Peyer's patch (tissue), 4 donors: ENCODE measurements around the gene TRAP1. TPM values are rescaled to one million over a fixed set of nuclear protein-coding genes. Genes with fewer than 3 reads are reported as not detected.

Experiments used
- DNase-seq, 3 donors: peaks; one replicate each; pipeline ENCODE4 v3.0.0-alpha.2; 2017 to 2019
- H3K27ac ChIP-seq, 4 donors: fragments of 200-600 bp; sonication (generic); one replicate each; pipeline ENCODE4 v1.5.1; 2016 to 2019
- H3K27me3 ChIP-seq, 2 donors: fragments of 200-600 bp; sonication (generic); one replicate each; pipeline ENCODE4 v1.5.1; 2019
- H3K36me3 ChIP-seq, 3 donors: fragments of 200-600 bp; sonication (generic); one replicate each; pipeline ENCODE4 v1.5.1; 2016 to 2019
- H3K4me1 ChIP-seq, 4 donors: fragments of 200-600 bp; sonication (generic); one replicate each; pipeline ENCODE4 v1.5.1; 2016 to 2019
- H3K4me3 ChIP-seq, 4 donors: fragments of 200-600 bp; sonication (generic); 1 replicate in 3 of 4; 2 replicates in 1 of 4; pipeline ENCODE4 v1.5.1; 2016 to 2019; ENCODE audit warnings: mild to moderate bottlenecking in 1 of 4
- H3K9me3 ChIP-seq, 4 donors: fragments of 200-600 bp; sonication (generic); one replicate each; pipeline ENCODE4 v1.5.1; 2016 to 2019; ENCODE audit warnings: mild to moderate bottlenecking in 1 of 4
- POLR2A ChIP-seq, 2 donors: fragments of 450-650 bp; IDR thresholded peaks; one replicate each; pipeline ENCODE4 v1.5.1; 2017; ENCODE audit warnings: antibody characterized with exemption in 2 of 2, mild to moderate bottlenecking in 2 of 2, moderate library complexity in 2 of 2
- total RNA-seq, 4 donors: library from RNA; depleted of rRNA; stranded (reverse); fragments of >200 nt; gene quantifications; one replicate each; pipeline ENCODE4 v1.1.0, GENCODE V29; 2016
- TF ChIP-seq, protein P1 (sequence below), 6 experiments: fragments of 450-650 bp in 4 of 6; fragments of 200-600 bp in 2 of 6; sonication (generic) in 1 of 6; IDR thresholded peaks; one replicate each; pipeline ENCODE4 v1.5.1; 2017 to 2019; ENCODE audit warnings: antibody characterized with exemption in 6 of 6, mild to moderate bottlenecking in 3 of 6, moderate library complexity in 1 of 6

Gene TRAP1
- total RNA-seq, 4 donors from 2014 or later: 18.9 to 151 (median 52.8) TPM

DNA sequence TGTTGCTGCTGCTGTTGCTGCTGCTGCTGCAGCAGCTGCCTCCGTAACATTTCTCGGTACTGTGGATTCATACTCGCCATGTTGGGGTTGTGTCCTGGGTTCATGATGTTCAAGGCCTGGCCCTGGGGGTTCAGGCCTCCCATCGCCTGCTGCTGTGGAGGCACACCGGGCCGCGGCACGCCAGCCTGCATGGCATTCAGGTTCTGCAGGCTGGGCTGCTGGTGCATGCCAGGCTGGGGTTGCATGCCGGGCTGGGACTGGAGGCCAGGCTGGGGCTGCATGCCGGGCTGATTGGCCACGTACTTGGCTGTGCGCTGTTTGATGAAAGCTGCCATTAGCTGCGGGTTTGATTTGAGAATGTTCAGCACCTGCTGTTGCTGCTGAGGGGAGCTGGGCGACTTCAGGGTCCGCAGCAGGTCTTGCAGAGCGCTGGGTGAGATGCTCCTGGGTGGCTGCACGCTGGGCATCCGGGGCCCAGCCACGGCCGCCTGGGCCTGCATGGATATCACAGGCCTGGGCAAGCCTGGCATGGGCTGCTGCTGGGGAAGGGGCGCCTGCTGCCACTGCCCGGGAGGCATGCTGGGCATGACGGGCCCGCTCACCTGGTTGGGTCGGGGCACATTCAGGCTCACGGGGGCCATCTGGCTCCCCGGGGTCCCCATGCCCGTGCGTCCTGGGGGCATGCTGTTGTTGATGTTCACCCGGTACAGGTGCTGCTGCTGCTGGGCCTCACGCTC lies 11.3 kb upstream of the TRAP1 start:
- Histone ChIP-seq H3K4me3 (no peak overlapping the region), H3K27ac (no peak overlapping the region), H3K27me3 (no peaks in the 10 kb centered on the region), H3K9me3 (no peaks in the 10 kb centered on the region), H3K36me3 (peaks cover 0 to 73% (median 0%) of the 10 kb centered on the region in 3 donors), H3K4me1 (no peaks in the 10 kb centered on the region)
- no peak for TF ChIP-seq POLR2A (IDR thresholded peaks at IDR 0.05)
- TF ChIP-seq, protein P1, sequence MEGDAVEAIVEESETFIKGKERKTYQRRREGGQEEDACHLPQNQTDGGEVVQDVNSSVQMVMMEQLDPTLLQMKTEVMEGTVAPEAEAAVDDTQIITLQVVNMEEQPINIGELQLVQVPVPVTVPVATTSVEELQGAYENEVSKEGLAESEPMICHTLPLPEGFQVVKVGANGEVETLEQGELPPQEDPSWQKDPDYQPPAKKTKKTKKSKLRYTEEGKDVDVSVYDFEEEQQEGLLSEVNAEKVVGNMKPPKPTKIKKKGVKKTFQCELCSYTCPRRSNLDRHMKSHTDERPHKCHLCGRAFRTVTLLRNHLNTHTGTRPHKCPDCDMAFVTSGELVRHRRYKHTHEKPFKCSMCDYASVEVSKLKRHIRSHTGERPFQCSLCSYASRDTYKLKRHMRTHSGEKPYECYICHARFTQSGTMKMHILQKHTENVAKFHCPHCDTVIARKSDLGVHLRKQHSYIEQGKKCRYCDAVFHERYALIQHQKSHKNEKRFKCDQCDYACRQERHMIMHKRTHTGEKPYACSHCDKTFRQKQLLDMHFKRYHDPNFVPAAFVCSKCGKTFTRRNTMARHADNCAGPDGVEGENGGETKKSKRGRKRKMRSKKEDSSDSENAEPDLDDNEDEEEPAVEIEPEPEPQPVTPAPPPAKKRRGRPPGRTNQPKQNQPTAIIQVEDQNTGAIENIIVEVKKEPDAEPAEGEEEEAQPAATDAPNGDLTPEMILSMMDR (IDR thresholded peaks at IDR 0.05): no peak
- DNase-seq: peak in 1 of 3 donors; percentile 40

DNA sequence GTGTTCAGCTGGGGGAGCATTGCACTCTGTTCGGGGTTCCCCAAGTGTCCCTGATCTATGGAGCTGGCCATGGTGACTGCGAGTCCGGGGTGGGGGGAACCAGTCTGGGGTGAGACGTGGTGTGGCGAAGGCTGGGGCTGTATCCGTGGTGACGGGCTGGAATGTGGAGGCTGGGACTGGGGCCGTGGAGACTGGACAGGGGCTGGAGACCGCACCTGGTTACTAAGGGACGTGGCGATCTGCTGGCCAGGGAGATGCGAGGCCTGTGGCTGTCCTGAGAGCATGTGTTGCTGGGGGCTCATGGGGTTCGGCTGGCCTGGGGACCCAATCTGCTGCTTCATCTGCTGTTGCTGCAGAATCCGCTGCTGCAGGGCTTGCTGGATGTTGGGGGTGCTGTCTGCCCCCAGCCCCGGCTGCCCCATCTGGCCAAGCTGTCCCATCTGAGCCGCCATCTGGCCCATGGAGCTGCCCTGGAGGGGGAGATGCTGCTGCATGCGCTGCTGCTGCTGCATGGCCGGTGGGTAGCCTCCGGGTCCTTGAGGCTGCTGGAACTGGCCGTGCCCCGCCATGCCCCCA lies 10.6 kb upstream of the TRAP1 start:
- no peaks in the 10 kb centered on the region for H3K4me1 ChIP-seq
- H3K4me3 ChIP-seq: no peak overlapping the region
- peak in 1 of 3 donors; percentile 39 for DNase-seq
- peaks cover 0 to 66% (median 0%) of the 10 kb centered on the region in 3 donors for H3K36me3 ChIP-seq
- no peaks in the 10 kb centered on the region for H3K9me3 ChIP-seq
- no peaks in the 10 kb centered on the region for H3K27me3 ChIP-seq
- TF ChIP-seq, protein P1 (IDR thresholded peaks at IDR 0.05): no peak
- no peak for TF ChIP-seq POLR2A (IDR thresholded peaks at IDR 0.05)
- no peak overlapping the region for H3K27ac ChIP-seq

DNA sequence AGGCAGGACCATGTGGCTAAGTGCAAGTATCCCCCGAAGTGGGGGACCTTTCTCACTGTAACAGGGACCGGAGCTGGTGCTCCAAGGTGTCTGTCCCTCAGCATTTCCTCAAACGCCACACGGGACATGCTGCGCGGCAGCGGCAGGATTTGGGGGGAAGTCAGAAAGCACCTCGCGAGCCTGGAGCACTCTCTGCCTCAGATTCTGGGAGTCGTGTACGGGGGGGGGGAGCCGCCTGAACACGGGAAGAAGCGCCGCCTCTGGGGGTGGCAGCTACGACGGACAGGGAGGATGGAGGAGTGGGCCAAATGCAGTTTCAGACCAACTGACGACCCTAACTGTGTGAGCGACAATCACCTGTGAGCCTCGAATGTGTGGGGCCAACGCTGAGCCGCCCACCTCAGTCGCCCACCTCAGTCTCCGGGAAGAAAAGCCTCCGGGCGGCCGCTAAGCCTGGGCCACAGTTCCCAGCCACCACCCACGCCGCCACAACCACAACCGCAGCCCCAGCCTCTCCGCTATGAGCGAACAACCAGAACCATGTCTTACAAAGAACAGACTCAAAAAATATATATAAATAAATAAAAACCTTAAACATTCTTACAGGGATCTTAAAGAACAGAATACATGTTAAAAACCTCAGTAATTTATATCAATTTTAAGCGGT lies 8.8 kb upstream of the TRAP1 start:
- no peaks in the 10 kb centered on the region for H3K9me3 ChIP-seq
- H3K27ac ChIP-seq: no peak overlapping the region
- no peak for TF ChIP-seq POLR2A (IDR thresholded peaks at IDR 0.05)
- TF ChIP-seq, protein P1 (IDR thresholded peaks at IDR 0.05): no peak
- no peaks in the 10 kb centered on the region for H3K27me3 ChIP-seq
- H3K4me3 ChIP-seq: no peak overlapping the region
- H3K4me1 ChIP-seq: no peaks in the 10 kb centered on the region
- peaks cover 0 to 49% (median 0%) of the 10 kb centered on the region in 3 donors for H3K36me3 ChIP-seq
- DNase-seq: no peak

DNA sequence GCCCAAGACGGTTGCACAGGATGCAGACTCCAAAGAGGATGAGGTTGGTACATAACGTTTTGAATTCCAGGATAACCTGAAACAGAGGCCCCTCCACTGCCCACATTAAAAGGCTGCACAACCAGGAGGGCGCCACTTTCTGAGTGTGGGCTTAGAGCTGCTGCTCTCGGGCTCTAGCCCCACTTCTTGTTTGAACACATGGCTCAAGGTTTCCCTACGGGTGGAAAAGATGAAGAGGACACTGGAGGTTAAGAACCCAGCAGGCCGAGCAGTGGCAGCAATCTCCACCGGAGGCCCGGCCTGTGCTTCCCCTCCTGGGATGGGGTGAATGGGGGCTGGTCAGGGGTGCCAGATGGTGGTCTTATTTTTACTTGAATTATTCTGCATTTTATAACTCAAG lies 8.0 kb upstream of the TRAP1 start:
- no peak overlapping the region for H3K4me3 ChIP-seq
- TF ChIP-seq, protein P1 (IDR thresholded peaks at IDR 0.05): no peak
- TF ChIP-seq POLR2A (IDR thresholded peaks at IDR 0.05): no peak
- H3K9me3 ChIP-seq: no peaks in the 10 kb centered on the region
- DNase-seq: no peak
- H3K27me3 ChIP-seq: no peaks in the 10 kb centered on the region
- no peaks in the 10 kb centered on the region for H3K4me1 ChIP-seq
- H3K27ac ChIP-seq: no peak overlapping the region
- H3K36me3 ChIP-seq: peaks cover 0 to 40% (median 0%) of the 10 kb centered on the region in 3 donors

DNA sequence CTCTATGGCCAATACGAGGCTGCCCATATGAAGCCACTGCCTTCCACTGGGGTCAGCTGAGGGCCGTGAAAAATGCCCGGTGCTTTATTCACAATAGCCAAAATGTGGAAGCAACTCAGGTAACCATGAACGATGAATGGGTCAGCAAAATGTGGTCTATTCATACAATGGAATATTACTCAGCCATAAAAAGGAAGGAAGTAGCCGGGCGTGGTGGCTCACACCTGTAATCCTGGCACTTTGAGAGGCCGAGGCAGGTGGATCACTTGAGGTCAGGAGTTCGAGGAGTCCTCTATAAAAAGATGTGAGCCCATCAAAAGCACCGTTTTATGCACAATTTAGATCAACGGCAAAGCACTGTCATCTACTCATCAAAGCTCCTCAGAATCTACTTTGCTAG lies 5.2 kb upstream of the TRAP1 start:
- Histone ChIP-seq H3K27me3 (no peaks in the 10 kb centered on the region), H3K4me1 (peaks cover 0 to 8% (median 0%) of the 10 kb centered on the region in 4 donors), H3K27ac (no peak overlapping the region), H3K9me3 (no peaks in the 10 kb centered on the region), H3K4me3 (no peak overlapping the region), H3K36me3 (peaks cover 0 to 13% (median 0%) of the 10 kb centered on the region in 3 donors)
- TF ChIP-seq, protein P1 (IDR thresholded peaks at IDR 0.05): no peak
- no peak for TF ChIP-seq POLR2A (IDR thresholded peaks at IDR 0.05)
- DNase-seq: no peak
